GM18499 (cell line): ENCODE measurements around the gene WIPF2.
"Not testable (repeated sequence)": the region's sequence is repeated elsewhere in the genome, so short reads cannot be mapped to it uniquely, and the experiment has no call there.

Source experiments
- ATAC-seq: cut with Tn5 transposase; IDR thresholded peaks from one replicate; pipeline ENCODE4 v1.9.1; 2021; ENCODE audit warnings: moderate number of reproducible peaks; ENCODE audit not compliant: insufficient read depth, unreplicated experiment

WIPF2 gene

DNA sequence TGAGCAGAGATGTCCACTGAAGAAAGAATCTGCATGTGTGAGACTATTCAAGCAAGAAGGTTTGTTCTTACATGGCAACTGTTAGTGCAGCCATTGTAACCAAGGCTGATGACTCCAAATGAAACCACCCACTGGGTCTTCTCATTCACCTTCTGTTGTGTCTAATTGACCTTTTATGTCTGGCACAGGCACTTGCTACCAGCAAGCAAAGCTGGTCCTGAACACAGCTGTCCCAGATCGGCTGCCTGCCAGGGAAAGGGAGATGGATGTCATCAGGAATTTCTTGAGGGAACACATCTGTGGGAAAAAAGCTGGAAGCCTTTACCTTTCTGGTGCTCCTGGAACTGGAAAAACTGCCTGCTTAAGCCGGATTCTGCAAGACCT lies 72.2 kb downstream of the WIPF2 start:
- ATAC-seq: no peak

DNA sequence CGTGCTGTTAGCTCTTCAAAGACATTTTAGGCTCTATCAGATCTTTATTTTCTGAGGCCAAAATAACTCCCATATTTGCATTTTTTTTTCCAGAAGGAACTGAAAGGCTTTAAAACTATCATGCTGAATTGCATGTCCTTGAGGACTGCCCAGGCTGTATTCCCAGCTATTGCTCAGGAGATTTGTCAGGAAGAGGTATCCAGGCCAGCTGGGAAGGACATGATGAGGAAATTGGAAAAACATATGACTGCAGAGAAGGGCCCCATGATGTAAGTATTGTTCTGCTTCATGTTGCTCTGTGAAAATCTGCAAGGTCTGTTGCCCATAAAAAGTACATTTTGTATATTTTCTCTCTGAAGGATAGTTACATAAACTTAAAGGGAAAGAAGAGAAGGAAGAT lies 74.3 kb downstream of the WIPF2 start:
- no peak for ATAC-seq

- ATAC-seq: no peak
Measured at GRCh38 chr17:40295488-40296436, 76.7 kb downstream of the WIPF2 start.

GRCh38 chr17:40297511-40297910 lies 78.4 kb downstream of the WIPF2 start:
- no peak for ATAC-seq

DNA sequence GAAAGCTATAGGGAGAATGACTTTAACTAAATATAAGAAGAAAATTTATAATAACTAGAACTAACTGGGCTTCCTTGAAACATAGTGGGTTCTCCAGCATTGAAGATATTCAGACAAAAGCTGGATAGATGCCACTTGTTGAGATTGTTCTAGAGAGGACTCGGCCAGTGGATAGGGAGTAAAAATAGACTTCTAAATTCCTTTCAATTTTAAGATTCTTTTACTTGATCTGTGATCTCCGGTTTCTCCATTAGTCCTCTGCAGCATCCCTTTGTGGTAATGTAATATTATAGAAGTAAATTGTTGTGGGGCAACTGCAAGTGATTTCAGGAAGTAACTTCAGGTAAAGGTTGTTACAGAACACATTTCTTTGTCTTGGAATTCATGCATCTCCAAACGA lies 79.6 kb downstream of the WIPF2 start:
- no peak for ATAC-seq

- ATAC-seq: not testable (repeated sequence)
Measured at GRCh38 chr17:40299159-40299757, 80.2 kb downstream of the WIPF2 start.

DNA sequence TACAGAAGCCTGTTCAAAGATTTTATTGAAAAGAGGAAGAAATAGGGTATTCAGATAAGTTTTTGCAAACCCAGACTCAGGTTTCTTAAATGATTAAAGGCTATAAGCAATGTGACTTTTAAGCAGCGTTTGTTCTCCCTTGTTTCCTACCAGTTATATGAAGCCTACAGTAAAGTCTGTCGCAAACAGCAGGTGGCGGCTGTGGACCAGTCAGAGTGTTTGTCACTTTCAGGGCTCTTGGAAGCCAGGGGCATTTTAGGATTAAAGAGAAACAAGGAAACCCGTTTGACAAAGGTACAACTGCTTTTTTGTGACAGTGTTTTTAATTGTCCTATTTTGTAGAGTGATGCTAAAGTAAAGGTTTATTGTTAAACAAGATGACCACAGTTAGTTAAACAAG lies 82.2 kb downstream of the WIPF2 start:
- ATAC-seq: no peak

DNA sequence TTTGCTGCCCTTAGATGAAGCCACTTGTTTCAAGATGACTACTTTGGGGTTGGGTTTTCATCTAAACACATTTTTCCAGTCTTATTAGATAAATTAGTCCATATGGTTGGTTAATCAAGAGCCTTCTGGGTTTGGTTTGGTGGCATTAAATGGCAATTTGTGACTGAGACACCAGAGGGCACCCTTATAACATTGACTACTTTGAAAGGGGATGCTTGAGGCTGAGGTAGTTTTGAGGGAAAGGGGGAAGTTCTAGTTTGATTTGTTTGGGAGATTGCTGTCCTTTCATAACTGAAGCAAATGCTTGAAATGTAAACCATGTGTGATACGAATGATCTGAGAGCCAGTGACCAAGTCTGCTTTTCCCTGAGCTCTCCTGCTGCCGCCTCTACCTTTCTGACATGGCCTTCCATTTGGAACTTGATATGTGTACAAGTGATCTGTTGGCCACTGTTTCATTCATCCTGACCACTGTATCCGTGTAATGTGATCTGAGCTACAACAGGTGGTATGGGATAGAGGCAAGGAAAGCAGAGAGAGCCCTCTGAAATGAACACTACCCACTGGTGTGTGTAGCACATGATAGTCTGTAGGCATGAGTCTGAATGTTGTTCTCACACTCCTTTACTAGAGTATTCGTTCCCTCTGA lies 84.0 kb downstream of the WIPF2 start:
- no peak for ATAC-seq

DNA sequence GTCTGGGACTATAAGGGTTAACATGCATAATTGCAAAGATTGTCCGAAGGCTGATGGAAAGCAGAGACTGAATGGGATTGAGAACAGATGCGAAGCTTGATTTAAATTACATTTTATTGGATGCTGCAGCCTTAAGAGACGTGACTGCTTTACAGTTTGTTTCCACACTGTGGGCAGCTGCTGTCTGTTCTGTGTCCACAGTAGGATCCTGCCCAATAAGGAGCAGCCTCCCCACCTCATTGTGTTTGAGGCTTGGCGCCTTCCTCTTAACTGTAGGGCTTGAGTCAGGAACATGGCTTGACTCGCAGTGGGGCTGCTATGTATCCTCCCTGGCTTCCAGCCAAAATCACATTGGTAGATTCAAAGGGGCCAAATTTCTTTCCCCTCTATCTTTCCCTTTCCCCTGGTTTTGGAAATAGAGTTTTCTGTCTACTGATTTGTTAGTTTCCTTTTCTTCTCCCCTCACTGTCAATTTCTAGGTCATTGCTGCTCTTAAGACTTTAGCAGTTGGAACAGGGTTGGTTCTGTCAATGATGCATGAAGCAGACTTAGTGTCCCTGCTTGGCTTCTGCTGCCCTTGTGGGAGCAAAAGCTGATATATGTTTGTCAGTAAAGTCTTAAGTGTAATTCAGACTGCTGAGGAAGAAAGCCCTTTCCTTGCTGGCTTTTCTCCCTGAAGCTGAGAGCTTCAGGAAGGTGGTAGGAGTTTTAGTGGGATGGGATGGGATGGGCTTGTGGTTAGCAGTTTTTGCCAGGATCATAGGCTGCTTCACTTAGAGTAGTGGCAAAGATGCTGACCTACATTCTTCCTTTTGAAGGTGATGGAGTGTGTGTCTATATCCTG lies 84.8 kb downstream of the WIPF2 start:
- ATAC-seq: no peak

- ATAC-seq: not testable (repeated sequence)
Measured at GRCh38 chr17:40304552-40304863, 85.4 kb downstream of the WIPF2 start.

DNA sequence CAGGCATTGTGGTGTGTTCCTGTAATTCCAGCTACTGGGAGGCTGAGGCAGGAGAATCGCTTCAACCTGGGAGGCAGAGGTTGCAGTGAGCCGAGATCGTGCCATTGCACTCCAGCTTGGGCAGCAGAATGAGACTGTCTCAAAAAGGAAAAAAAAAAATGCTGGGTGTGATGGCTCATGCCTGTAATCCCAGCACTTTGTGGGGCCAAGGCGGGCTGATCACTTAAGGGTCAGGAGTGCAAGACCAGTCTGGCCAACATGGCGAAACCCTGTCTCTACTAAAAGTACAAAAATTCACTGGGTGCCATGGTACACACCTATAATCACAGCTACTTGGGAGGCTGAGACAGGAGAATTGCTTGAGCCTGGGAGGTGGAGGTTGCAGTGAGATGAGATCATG lies 85.8 kb downstream of the WIPF2 start:
- not testable (repeated sequence) for ATAC-seq

DNA sequence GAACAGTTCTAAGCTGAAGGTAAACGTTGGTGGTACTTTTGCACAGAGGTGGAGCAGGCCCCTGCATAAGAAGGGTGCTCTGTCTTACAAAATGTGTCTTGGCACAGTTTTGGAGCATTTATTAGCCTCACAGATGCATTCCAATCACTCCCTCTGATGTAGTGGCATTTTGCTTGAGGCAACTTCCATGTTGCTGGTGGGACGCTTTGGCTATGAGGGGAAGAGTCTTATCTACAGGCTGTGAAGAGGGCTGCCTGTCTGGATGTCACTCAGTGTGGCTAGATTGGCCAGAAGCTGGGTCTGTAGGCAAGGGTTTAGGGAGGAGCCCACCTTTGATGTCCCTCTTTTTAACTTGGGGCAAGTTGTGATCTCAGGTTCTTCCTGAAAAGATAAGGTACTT lies 87.3 kb downstream of the WIPF2 start:
- no peak for ATAC-seq

DNA sequence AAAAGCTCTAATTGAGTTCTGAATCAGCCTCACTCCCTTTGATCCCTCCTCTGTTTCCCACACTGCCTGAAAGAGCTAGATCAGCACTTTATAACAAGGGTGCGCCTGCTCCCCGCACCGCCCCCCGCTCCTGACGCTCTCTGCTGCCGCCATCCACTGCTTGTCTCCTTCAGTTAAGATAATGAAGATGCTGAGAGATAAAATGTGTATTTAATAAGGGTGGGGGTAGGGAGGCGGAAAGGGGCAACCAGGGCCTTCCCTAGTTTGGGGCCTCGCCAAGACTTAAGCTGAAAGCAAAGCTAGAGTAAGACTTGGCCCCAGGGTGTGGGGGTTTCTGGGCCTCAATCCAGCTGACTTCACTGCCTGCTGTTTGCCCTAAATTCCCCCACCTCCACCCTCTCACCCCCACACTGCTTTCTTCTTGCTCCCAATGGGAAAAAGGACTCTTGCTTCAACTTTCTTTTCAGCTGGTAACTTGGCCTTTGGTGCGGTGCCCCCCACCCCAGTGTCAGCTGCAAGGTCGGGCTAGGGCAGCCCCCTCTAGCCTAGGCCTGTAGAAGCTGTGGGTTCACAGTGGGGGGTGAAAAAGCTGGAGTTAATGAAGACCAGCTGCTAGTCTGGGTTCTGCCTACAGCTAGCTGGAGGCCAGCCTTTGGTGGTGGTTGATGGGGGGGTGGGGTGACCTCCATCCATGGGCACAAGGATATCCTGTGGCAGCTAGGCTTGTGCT lies 88.1 kb downstream of the WIPF2 start:
- no peak for ATAC-seq

DNA sequence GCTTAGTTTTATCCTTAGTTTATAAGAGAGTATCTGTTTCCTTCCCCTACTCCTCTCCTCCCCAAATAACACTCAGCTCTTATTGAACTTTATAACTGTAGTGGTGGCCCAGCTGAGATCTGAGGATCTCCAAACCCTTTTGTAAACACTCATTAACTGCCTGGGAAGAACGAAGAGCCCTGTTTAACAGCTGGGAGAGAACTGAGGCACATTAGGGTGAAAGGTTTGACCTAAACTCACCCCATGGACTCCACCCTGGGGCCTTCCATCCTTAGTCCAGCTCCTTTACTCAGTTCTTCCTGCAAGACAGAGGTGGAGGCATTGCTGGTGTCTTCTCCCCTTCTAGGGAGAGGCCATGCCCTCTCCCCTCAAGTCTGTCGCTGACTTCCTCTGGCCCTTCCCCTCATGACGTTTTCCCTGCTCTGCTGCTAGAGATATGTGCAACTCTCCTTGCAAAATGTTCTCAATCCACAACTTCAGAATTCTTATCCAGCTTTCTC lies 88.7 kb downstream of the WIPF2 start:
- no peak for ATAC-seq

- ATAC-seq: no peak
Measured at GRCh38 chr17:40309031-40309948, 90.2 kb downstream of the WIPF2 start, which contains the start of gene RARA. RARA (plus strand) TSS chr17:40309180; CDS start chr17:40331219, 22,039 bp downstream.

DNA sequence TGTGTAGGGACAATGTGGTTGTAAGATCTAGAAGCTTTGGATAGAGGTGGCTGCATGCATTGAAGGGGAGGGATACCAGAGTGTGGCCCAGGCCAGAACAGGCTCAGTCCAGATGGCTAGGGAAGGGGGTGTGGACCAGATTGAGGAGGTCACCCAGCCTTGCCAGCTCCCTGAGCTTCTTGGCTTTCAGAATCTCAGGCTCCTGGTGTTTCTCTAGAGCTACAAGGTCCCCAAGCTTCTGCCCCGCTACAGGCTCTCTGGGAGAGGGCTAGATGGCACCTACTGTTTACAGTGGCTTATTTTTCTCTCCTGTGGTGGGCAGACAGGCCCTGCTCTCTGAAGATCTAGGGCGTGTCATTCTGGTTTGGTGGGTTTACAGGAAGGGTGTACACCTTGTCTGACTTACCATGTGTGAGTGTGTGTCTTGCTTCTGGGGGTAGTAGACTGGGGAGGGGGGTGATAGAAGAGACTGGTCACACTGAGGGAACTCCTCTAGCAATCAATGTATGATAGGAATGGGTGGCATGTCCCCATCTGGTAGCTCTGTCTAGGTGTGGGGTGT lies 90.9 kb downstream of the WIPF2 start:
- ATAC-seq: no peak

DNA sequence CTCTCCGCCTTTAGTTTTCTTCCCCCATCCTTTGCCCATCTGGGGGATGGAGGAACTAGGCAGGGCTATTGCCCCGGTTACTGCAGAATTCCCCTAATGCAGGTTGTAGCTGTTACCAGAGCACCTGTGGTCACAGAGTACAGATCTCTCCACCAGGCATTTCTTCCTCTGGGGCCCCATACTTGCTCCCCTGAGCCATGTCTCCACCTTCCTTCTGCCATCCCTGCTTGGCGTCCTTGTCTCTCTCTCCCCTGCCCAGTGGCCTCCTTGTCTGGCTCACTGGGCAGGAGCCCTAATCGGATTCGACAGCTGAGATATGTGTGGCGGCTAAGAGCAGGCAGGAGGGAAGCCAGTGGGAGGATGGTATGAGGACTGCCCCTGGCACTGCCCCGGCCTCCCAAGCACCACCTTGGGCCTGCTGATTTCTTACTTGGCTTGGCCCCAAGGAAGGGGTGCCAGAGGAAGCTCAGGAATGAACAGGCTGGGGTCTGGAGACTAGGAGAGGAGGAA lies 91.8 kb downstream of the WIPF2 start:
- no peak for ATAC-seq

DNA sequence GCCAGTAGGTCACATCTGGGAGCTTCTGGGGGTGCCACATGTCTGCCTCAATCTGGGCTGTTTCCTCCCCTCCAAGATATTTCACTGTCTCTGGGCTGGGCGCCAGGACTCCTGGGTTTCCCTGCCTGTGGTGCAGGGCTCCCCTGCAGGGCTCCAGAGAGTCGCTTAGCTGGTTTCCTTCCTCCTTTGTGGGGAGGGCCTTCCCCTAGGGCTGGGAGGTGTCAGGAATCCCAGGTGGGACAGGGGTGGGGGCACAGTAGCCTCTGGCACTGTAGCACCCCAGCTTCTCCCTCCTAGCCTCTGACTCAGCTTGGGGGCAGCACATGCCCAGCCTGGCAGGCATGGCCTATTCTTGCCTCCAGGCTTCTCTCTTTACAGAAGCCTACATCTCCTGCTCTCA lies 92.5 kb downstream of the WIPF2 start:
- no peak for ATAC-seq
